Activated T-helper 17 cell treated with anti-CD3 and anti-CD28 coated beads, Interleukin-2, amount 50 U/mL, for 72 hours (primary cell): ENCODE results near the gene SNRNP48. TPM values are rescaled to one million over a fixed set of nuclear protein-coding genes. Genes with fewer than 3 reads are reported as not detected.
A peak's percentile ranks its signal among the peaks of the same experiment; 100 is the strongest.

Source experiments
- ATAC-seq: fragments of 150-1000 bp; cut with Tn5 transposase; replicated peaks from 2 replicates; pipeline ENCODE4 v1.10.0; 2021; ENCODE audit warnings: mild to moderate bottlenecking, moderate library complexity
- H3K27ac Mint-ChIP-seq: one replicate; pipeline ENCODE4 v1.8.0; 2022; ENCODE audit warnings: mixed read lengths
- H3K27me3 Mint-ChIP-seq: one replicate; pipeline ENCODE4 v1.8.0; 2022; ENCODE audit warnings: mixed read lengths
- H3K36me3 Mint-ChIP-seq: one replicate; pipeline ENCODE4 v1.8.0; 2022; ENCODE audit warnings: low read depth, mild to moderate bottlenecking, mixed read lengths
- H3K4me1 Mint-ChIP-seq: one replicate; pipeline ENCODE4 v1.8.0; 2022; ENCODE audit warnings: mixed read lengths
- H3K4me3 Mint-ChIP-seq: one replicate; pipeline ENCODE4 v1.8.0; 2022; ENCODE audit warnings: mild to moderate bottlenecking, mixed read lengths
- H3K9me3 Mint-ChIP-seq: one replicate; pipeline ENCODE4 v1.8.0; 2022; ENCODE audit warnings: mixed read lengths
- total RNA-seq, 2 donors: library from RNA; stranded (reverse); gene quantifications; one replicate each; pipeline ENCODE4 v1.2.3, GENCODE V29; 2022

The SNRNP48 gene
- total RNA-seq, 2 donors from 2014 or later = 16.9 to 17.7 TPM

DNA sequence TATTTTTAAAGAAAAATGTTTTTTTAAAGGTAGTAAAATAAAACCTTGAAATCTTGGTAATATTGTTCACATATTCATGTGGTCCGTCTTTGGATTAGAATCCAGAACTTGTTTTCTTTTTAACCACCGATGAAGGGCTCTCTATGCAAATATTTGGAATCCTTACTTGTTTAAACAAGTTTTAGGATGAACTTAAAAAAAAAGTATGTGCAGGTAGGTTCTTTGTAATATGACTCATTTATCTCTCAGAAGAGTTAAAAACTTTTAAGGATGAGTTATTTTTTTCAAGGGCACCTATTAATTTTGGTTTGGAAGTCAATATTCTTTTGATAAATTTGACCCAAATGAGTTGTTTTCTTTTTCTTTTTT, 39.6 kb upstream of the SNRNP48 start:
- H3K9me3 Mint-ChIP-seq = no peaks in the 10 kb centered on the region
- H3K4me1 Mint-ChIP-seq = no peaks in the 10 kb centered on the region
- no peak overlapping the region for H3K27ac Mint-ChIP-seq
- ATAC-seq = no peak
- H3K4me3 Mint-ChIP-seq = no peak overlapping the region
- H3K27me3 Mint-ChIP-seq = peaks cover 39% of the 10 kb centered on the region
- H3K36me3 Mint-ChIP-seq = no peaks in the 10 kb centered on the region

DNA sequence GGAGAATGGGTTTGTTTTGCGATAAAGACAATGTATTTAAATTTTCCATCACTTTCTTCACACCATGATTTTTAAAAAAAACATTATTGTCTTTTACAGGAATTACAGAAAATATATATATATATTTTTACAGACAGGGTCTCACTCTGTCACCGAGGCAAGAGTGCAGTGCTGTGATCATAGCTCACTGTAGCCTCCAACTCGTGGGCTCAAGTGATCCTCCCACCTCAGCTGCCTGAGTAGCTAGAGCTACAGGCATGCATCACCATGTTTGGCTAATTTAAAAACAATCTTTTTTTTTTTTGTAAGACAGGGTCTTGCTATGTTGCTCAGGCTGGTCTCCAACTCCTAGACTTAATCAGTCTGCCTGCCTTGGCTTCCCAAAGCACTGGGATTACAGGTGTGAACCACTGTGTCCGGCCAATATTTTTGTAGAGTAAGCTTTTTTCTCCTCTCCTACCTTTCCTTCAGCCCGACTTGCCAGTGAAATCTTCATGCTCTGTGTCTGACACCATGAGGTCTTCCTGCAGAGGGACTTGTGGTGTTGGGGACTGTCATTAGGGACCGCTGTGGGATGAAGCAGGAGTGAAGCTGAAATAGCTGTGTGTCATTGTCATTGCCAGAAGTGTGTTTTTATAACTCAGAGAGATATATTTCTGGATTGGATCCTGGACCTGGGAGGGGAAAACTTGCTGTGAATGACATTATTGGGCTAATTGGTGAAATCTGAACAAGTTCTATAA, 35.3 kb upstream of the SNRNP48 start:
- ATAC-seq = no peak
- H3K9me3 Mint-ChIP-seq = no peaks in the 10 kb centered on the region

GRCh38 chr6:7555671-7556070, 34.3 kb upstream of the SNRNP48 start:
- Mint-ChIP-seq H3K4me3 (no peak overlapping the region), H3K27ac (no peak overlapping the region), H3K9me3 (no peaks in the 10 kb centered on the region), H3K4me1 (no peaks in the 10 kb centered on the region), H3K27me3 (peaks cover 25% of the 10 kb centered on the region), H3K36me3 (no peaks in the 10 kb centered on the region)
- no peak for ATAC-seq

More for the DNA sequence above, 35.3 kb upstream of the SNRNP48 start:
- H3K4me1 Mint-ChIP-seq = no peaks in the 10 kb centered on the region
- no peaks in the 10 kb centered on the region for H3K36me3 Mint-ChIP-seq
- H3K27me3 Mint-ChIP-seq = peaks cover 26% of the 10 kb centered on the region
- H3K27ac Mint-ChIP-seq = no peak overlapping the region
- H3K4me3 Mint-ChIP-seq = no peak overlapping the region

DNA sequence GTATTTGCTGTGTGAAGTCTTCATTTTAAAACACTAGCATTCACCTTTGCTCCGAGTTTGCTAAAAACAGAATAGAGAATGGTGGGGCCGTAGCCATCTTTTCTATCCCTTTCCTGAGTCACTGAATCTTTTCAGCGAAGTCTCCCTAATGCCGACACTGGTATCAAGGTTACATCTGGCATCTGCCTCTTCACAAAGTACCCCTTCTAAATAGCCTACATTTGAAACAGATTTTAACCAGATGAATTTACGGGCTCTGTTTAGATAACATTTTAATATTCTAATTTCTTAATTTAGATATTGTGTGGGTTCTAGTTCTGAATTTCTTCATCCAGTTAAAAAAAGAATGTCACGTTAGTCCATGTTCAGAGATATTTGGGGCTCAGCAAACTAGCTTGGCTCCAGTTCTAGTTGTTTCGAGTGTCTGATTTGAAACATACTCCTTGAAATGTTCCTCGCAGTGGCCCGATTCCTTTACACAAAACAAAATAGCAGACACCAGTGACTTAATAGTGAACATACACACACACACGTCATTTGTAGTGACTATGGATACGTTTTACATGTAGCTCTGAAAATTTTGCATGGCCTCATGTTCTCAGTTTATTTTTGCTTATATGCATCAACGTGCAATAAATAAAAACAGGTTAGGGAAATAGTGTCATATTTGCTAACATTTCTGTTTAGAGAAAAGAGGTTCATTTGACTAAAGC, 33.4 kb upstream of the SNRNP48 start:
- H3K4me3 Mint-ChIP-seq = no peak overlapping the region
- peaks cover 24% of the 10 kb centered on the region for H3K27me3 Mint-ChIP-seq
- no peaks in the 10 kb centered on the region for H3K4me1 Mint-ChIP-seq
- no peak overlapping the region for H3K27ac Mint-ChIP-seq
- no peaks in the 10 kb centered on the region for H3K9me3 Mint-ChIP-seq
- no peaks in the 10 kb centered on the region for H3K36me3 Mint-ChIP-seq
- ATAC-seq = no peak

- Mint-ChIP-seq H3K4me3 (no peak overlapping the region), H3K4me1 (no peaks in the 10 kb centered on the region), H3K27ac (no peak overlapping the region), H3K9me3 (no peaks in the 10 kb centered on the region), H3K36me3 (no peaks in the 10 kb centered on the region), H3K27me3 (peaks cover 24% of the 10 kb centered on the region)
- no peak for ATAC-seq
Observed at GRCh38 chr6:7557652-7558051, 32.3 kb upstream of the SNRNP48 start.

- H3K27ac Mint-ChIP-seq = no peak overlapping the region
- H3K9me3 Mint-ChIP-seq = no peaks in the 10 kb centered on the region
- peaks cover 29% of the 10 kb centered on the region for H3K27me3 Mint-ChIP-seq
- no peak overlapping the region for H3K4me3 Mint-ChIP-seq
- no peak for ATAC-seq
- H3K4me1 Mint-ChIP-seq = no peaks in the 10 kb centered on the region
- no peaks in the 10 kb centered on the region for H3K36me3 Mint-ChIP-seq
Observed at GRCh38 chr6:7558781-7559180, 31.2 kb upstream of the SNRNP48 start.

DNA sequence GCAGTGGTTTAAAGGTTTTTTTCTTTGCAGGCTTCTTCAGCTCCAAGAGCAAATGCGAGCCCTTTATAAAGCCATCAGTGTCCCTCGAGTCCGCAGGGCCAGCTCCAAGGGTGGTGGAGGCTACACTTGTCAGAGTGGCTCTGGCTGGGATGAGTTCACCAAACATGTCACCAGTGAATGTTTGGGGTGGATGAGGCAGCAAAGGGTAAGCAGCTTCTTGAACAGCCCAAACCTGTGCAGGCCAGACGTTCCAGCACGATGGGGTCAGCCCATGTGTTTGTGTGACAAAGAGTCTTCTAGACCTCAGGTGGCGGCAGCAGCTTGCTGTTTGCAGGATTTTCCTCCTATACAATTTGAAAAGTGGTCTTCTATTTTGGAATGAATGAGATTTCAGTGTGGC, 30.8 kb upstream of the SNRNP48 start:
- no peak for ATAC-seq
- Mint-ChIP-seq H3K27ac (no peak overlapping the region), H3K27me3 (peaks cover 32% of the 10 kb centered on the region), H3K4me1 (no peaks in the 10 kb centered on the region), H3K36me3 (no peaks in the 10 kb centered on the region), H3K4me3 (no peak overlapping the region), H3K9me3 (no peaks in the 10 kb centered on the region)

DNA sequence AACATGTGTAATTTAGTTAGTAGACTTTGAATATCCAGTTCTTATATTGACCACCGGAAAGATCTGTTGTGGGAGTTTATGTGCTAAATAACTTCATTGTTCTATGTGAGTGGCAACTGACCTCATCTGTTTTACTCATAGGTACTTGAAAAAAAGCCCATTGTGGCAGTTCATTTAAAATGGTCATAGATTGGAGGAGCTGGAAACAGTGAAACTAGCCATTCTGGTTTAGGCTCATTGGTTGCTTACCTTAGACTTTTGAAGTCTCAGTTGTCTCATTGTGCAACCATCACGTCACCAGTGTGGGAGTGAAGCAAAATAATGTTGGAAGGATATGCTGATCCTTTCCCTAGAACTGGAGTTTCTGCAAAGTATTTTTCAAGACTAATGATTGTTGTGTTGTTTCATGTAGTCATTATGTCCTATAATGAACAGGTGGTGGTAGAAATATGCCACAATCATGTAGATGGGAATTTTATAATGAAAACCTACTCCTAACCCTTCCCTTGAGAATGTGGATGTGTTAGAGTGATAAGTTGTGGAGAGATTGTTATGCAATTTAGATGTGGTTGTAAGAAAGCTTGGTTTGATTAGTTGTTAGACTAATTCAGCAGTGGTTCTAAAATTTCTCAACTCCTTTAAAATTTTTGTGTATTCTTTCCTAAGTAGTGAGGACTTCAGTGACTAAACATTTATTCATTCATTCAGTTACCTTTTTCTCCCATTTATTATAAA, 30.2 kb upstream of the SNRNP48 start:
- H3K27me3 Mint-ChIP-seq = peaks cover 34% of the 10 kb centered on the region
- ATAC-seq = peak; percentile 70
- H3K36me3 Mint-ChIP-seq = no peaks in the 10 kb centered on the region
- H3K4me1 Mint-ChIP-seq = no peaks in the 10 kb centered on the region
- H3K27ac Mint-ChIP-seq = no peak overlapping the region
- H3K4me3 Mint-ChIP-seq = no peak overlapping the region
- H3K9me3 Mint-ChIP-seq = no peaks in the 10 kb centered on the region

- no peak overlapping the region for H3K27ac Mint-ChIP-seq
- no peaks in the 10 kb centered on the region for H3K4me1 Mint-ChIP-seq
- H3K9me3 Mint-ChIP-seq = no peaks in the 10 kb centered on the region
- H3K27me3 Mint-ChIP-seq = peaks cover 29% of the 10 kb centered on the region
- ATAC-seq = no peak
- no peaks in the 10 kb centered on the region for H3K36me3 Mint-ChIP-seq
- no peak overlapping the region for H3K4me3 Mint-ChIP-seq
Observed at GRCh38 chr6:7561153-7561964, 28.6 kb upstream of the SNRNP48 start.

DNA sequence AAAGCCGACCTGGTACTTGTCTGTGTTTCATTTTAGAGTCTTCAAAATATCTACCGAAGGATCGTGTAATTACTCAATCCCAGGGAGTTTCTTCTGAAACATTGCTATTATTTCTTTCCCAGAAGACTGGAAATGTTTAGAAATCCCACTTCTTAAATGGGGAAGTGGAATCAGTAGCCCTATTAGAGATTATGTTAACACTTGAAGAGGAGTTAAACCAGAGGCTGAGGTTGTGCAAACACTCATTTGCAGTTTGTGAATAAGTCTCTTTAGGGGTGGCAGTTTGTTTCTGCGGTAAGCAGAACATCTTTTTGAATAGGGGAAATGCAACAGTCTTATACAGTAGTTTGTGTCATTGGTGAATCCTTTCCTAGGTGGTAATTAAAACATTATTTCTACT, 27.2 kb upstream of the SNRNP48 start:
- Mint-ChIP-seq H3K27ac (no peak overlapping the region), H3K27me3 (peaks cover 28% of the 10 kb centered on the region), H3K4me3 (no peak overlapping the region), H3K4me1 (no peaks in the 10 kb centered on the region), H3K9me3 (no peaks in the 10 kb centered on the region), H3K36me3 (no peaks in the 10 kb centered on the region)
- ATAC-seq = no peak

DNA sequence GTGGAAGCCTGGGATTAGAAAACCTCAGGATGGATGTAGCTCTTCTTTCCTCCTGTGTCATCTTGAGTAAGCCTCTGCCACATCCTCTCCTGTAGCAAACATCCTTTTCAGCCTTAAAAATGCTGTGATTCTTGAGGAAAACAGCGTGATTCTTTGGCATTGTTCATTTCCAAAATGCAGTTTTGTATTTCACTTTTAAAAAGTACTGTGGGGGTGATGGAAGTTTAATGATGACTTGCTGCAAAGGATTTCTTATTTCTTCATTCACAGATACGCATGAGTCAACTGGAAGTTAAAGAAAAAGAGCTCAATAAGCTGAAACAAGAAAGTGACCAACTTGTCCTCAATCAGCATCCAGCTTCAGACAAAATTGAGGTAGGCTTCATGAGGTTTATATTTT, 23.9 kb upstream of the SNRNP48 start:
- no peak overlapping the region for H3K4me3 Mint-ChIP-seq
- peaks cover 41% of the 10 kb centered on the region for H3K27me3 Mint-ChIP-seq
- no peaks in the 10 kb centered on the region for H3K36me3 Mint-ChIP-seq
- no peak for ATAC-seq
- H3K4me1 Mint-ChIP-seq = no peaks in the 10 kb centered on the region
- no peaks in the 10 kb centered on the region for H3K9me3 Mint-ChIP-seq
- H3K27ac Mint-ChIP-seq = no peak overlapping the region

GRCh38 chr6:7566617-7567173, 23.3 kb upstream of the SNRNP48 start:
- no peak overlapping the region for H3K27ac Mint-ChIP-seq
- no peak for ATAC-seq
- H3K27me3 Mint-ChIP-seq = peaks cover 37% of the 10 kb centered on the region
- H3K9me3 Mint-ChIP-seq = no peaks in the 10 kb centered on the region
- H3K4me1 Mint-ChIP-seq = no peaks in the 10 kb centered on the region
- no peak overlapping the region for H3K4me3 Mint-ChIP-seq
- no peaks in the 10 kb centered on the region for H3K36me3 Mint-ChIP-seq

DNA sequence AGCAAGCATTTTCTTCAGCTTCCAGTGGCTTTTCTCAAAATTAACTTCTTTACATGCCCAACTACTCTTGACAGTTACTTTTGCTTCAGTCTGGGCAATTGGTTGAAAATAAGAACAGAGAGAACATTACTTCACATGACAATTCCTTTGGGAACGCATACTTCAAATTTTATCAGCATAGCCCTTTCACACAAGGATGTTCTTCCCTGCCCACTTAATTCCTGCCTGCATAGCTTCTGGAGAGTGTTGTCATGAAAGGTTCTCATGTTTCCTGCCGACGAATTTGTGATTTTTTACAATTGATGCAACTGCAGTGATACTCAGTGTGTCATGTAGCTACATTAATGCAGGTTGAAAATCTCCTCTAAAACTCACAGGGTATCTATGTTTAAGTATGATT, 22.0 kb upstream of the SNRNP48 start:
- Mint-ChIP-seq H3K9me3 (no peaks in the 10 kb centered on the region), H3K27ac (no peak overlapping the region), H3K36me3 (no peaks in the 10 kb centered on the region), H3K4me3 (no peak overlapping the region), H3K4me1 (no peaks in the 10 kb centered on the region), H3K27me3 (peaks cover 34% of the 10 kb centered on the region)
- no peak for ATAC-seq

- H3K27me3 Mint-ChIP-seq = peaks cover 26% of the 10 kb centered on the region
- H3K9me3 Mint-ChIP-seq = no peaks in the 10 kb centered on the region
- H3K27ac Mint-ChIP-seq = no peak overlapping the region
Observed at GRCh38 chr6:7569082-7569481, 20.9 kb upstream of the SNRNP48 start.

More at GRCh38 chr6:7569082-7569481, 20.9 kb upstream of the SNRNP48 start:
- Mint-ChIP-seq H3K4me3 (no peak overlapping the region), H3K36me3 (no peaks in the 10 kb centered on the region), H3K4me1 (no peaks in the 10 kb centered on the region)
- no peak for ATAC-seq
